ENCODE results near the gene VCL. TPM values are rescaled to one million over a fixed set of nuclear protein-coding genes. Genes with fewer than 3 reads are reported as not detected.
A peak's percentile ranks its signal among the peaks of the same experiment; 100 is the strongest.

The VCL gene
- total RNA-seq, 6 donors from 2014 or later = 76.5 to 214 (median 133) TPM

DNA sequence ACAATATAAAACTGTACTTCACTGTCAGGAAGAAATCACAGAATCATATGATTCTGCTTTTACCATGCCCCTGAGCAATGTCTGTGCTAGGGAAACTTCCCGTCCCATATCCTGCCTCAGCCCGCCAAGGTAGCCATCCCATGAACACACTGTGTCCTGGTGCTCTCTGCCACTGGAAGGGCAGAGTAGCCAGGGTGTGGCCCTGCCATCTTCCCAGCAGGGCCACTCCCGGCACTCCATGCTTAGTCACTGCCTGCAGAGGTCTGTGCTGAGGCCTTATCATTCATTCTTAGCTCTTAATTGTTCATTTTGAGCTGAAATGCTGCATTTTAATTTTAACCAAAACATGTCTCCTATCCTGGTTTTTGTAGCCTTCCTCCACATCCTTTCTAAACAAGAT lies 120.9 kb downstream of the VCL start:
- no peaks in the 10 kb centered on the region for H3K27me3 ChIP-seq
- peaks cover 44 to 100% (median 84%) of the 10 kb centered on the region in 4 donors for H3K36me3 ChIP-seq
- H3K9me3 ChIP-seq = no peaks in the 10 kb centered on the region
- WGBS, 2 donors = 84 to 89% methylated on average over 3 of the region's 3 CpGs
- peak in 1 of 2 donors; percentile 36 for ATAC-seq (ENCODE audit: low FRiP score in 2 of 2)
- peak overlapping the region in 2 of 4 donors; percentile 4 to 53 for H3K27ac ChIP-seq
- no peak overlapping the region for H3K4me3 ChIP-seq
- DNase-seq = peak in 1 of 2 donors; percentile 24
- no peaks in the 10 kb centered on the region for H3K4me1 ChIP-seq
- TF ChIP-seq EP300 (IDR thresholded peaks at IDR 0.05) (no peak), POLR2A (IDR thresholded peaks at IDR 0.05) (no peak), POLR2AphosphoS5 (IDR thresholded peaks at IDR 0.05) (no peak)
- TF ChIP-seq, protein P1, sequence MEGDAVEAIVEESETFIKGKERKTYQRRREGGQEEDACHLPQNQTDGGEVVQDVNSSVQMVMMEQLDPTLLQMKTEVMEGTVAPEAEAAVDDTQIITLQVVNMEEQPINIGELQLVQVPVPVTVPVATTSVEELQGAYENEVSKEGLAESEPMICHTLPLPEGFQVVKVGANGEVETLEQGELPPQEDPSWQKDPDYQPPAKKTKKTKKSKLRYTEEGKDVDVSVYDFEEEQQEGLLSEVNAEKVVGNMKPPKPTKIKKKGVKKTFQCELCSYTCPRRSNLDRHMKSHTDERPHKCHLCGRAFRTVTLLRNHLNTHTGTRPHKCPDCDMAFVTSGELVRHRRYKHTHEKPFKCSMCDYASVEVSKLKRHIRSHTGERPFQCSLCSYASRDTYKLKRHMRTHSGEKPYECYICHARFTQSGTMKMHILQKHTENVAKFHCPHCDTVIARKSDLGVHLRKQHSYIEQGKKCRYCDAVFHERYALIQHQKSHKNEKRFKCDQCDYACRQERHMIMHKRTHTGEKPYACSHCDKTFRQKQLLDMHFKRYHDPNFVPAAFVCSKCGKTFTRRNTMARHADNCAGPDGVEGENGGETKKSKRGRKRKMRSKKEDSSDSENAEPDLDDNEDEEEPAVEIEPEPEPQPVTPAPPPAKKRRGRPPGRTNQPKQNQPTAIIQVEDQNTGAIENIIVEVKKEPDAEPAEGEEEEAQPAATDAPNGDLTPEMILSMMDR (IDR thresholded peaks at IDR 0.05) = no peak

DNA sequence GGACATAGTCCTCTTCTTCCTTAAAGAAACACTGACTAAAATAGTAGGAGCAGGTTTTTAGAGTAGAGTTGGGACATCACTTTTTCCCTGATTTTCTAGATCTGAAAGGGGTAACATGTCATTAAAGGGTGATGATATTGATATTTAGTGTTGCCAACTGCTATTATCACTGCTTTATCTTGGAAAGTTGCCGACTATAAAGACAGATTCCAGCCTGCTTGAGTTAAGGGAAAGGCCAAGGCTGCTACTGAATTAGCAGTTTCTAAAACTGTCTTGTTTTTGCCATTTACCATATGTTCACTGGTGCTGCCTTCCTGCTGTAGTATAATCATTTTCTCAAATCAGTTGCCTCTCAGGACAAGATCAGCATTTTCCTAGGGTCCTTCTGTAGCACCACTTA lies 123.0 kb downstream of the VCL start:
- TF ChIP-seq POLR2AphosphoS5 (IDR thresholded peaks at IDR 0.05) (no peak), POLR2A (IDR thresholded peaks at IDR 0.05) (no peak), EP300 (IDR thresholded peaks at IDR 0.05) (no peak)
- TF ChIP-seq, protein P1 (IDR thresholded peaks at IDR 0.05) = no peak
- 58 to 65% methylated on average over 1 of the region's 1 CpG for WGBS, 2 donors
- H3K27me3 ChIP-seq = no peaks in the 10 kb centered on the region
- H3K4me1 ChIP-seq = no peaks in the 10 kb centered on the region
- no peak for ATAC-seq (ENCODE audit: low FRiP score in 2 of 2)
- H3K9me3 ChIP-seq = no peaks in the 10 kb centered on the region
- H3K36me3 ChIP-seq = peaks cover 37 to 100% (median 76%) of the 10 kb centered on the region in 4 donors
- H3K4me3 ChIP-seq = no peak overlapping the region
- DNase-seq = no peak
- H3K27ac ChIP-seq = peak overlapping the region in 1 of 4 donors; percentile 4

DNA sequence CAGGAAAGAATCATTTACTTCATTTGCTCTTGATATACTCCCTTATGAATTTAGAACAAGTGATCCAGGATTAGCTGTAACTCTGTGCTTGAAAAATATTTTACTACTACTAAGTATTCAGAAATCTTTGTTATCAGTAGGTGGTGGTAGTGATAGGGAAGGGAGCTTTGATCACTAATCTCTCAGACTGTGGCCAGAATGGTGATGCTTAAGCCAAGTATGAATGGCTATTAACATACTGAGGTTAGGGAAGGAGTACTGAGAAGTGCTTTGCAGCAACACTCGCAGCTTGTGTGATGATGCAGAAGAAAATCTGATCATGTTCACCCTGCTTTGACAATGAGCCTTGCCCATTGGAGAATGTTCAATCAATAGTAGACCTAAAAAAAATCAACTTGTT lies 123.5 kb downstream of the VCL start:
- H3K36me3 ChIP-seq = peaks cover 41 to 100% (median 76%) of the 10 kb centered on the region in 4 donors
- H3K9me3 ChIP-seq = no peaks in the 10 kb centered on the region
- no peak for ATAC-seq (ENCODE audit: low FRiP score in 2 of 2)
- H3K27me3 ChIP-seq = no peaks in the 10 kb centered on the region
- no peak overlapping the region for H3K4me3 ChIP-seq
- WGBS, 2 donors = 75 to 86% methylated on average over 1 of the region's 1 CpG
- no peaks in the 10 kb centered on the region for H3K4me1 ChIP-seq
- TF ChIP-seq, protein P1 (IDR thresholded peaks at IDR 0.05) = no peak
- TF ChIP-seq EP300 (IDR thresholded peaks at IDR 0.05) (no peak), POLR2A (IDR thresholded peaks at IDR 0.05) (no peak), POLR2AphosphoS5 (IDR thresholded peaks at IDR 0.05) (no peak)
- DNase-seq = no peak
- peak overlapping the region in 1 of 4 donors; percentile 4 for H3K27ac ChIP-seq

DNA sequence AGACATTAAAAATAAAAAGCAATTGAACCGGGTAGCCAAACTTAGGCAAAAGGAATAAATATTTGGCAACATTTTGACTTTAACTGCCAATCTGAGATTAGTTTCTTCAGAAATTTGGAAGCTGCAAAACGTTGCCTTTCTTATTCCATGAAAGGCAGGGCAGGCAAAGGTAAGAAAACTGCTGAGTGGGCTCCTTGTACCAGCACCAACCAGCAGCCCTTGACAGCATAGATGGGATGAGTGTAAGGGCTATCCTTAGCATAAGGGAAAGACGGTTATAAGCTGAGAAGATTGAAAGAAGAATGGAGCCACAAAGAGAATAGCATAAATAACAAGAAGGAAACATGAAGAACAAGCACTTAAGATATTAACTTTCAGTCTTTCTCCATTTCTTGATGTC lies 124.1 kb downstream of the VCL start:
- H3K27ac ChIP-seq = peak overlapping the region in 1 of 4 donors; percentile 28
- peaks cover 41 to 99% (median 74%) of the 10 kb centered on the region in 4 donors for H3K36me3 ChIP-seq
- no peaks in the 10 kb centered on the region for H3K4me1 ChIP-seq
- no peak for ATAC-seq (ENCODE audit: low FRiP score in 2 of 2)
- 56 to 78% methylated on average over 3 of the region's 3 CpGs for WGBS, 2 donors
- no peak for TF ChIP-seq EP300 (IDR thresholded peaks at IDR 0.05)
- no peak for TF ChIP-seq POLR2A (IDR thresholded peaks at IDR 0.05)
- no peak for TF ChIP-seq POLR2AphosphoS5 (IDR thresholded peaks at IDR 0.05)
- TF ChIP-seq, protein P1 (IDR thresholded peaks at IDR 0.05) = no peak
- no peak overlapping the region for H3K4me3 ChIP-seq
- H3K9me3 ChIP-seq = no peaks in the 10 kb centered on the region
- H3K27me3 ChIP-seq = no peaks in the 10 kb centered on the region
- no peak for DNase-seq

DNA sequence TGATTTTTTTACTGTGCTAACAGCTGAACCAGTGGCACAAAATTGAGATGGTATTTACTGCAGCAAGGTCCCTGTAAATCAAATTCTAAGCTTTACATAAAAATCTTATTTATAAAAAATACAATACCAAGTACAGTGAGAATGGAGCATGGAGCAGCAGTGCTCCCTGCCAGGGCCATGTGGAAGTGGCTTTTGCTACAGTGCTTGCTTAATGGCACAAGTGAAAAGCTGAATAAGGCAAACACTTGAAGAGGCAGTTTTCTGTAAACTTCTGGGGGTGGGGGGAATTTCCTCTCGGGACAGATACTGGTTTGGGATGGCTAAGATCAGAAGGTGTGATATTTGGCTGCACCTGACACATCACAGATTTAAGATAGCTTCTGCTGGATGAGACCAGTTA lies 125.2 kb downstream of the VCL start:
- ATAC-seq (ENCODE audit: low FRiP score in 2 of 2) (no peak), DNase-seq (no peak)
- 26 to 33% methylated on average over 1 of the region's 1 CpG for WGBS, 2 donors
- H3K27ac ChIP-seq = no peak overlapping the region
- no peaks in the 10 kb centered on the region for H3K27me3 ChIP-seq
- peaks cover 32 to 99% (median 69%) of the 10 kb centered on the region in 4 donors for H3K36me3 ChIP-seq
- H3K4me3 ChIP-seq = no peak overlapping the region
- H3K4me1 ChIP-seq = no peaks in the 10 kb centered on the region
- TF ChIP-seq EP300 (IDR thresholded peaks at IDR 0.05) (no peak), POLR2AphosphoS5 (IDR thresholded peaks at IDR 0.05) (no peak), POLR2A (IDR thresholded peaks at IDR 0.05) (no peak)
- TF ChIP-seq, protein P1 (IDR thresholded peaks at IDR 0.05) = no peak
- H3K9me3 ChIP-seq = no peaks in the 10 kb centered on the region

Data from upper lobe of left lung (tissue), 6 donors.